ENCODE measurements around the gene LRRK1.

The LRRK1 gene

GRCh38 chr15:101105059-101105891 is 186.1 kb downstream of the LRRK1 start:
- TF ChIP-seq CTCF (IDR thresholded peaks at IDR 0.05; ENCODE audit: insufficient read depth, missing control alignments) = no peak
- no peak for DNase-seq (ENCODE audit: insufficient read length, low spot score)
- FAIRE-seq = no peak

- DNase-seq (ENCODE audit: insufficient read length, low spot score) (no peak), FAIRE-seq (no peak)
- no peak for TF ChIP-seq CTCF (IDR thresholded peaks at IDR 0.05; ENCODE audit: insufficient read depth, missing control alignments)
Measured at GRCh38 chr15:101107101-101107500, 187.9 kb downstream of the LRRK1 start.

GRCh38 chr15:101107625-101108460 is 188.7 kb downstream of the LRRK1 start:
- DNase-seq (ENCODE audit: insufficient read length, low spot score) = no peak
- no peak for TF ChIP-seq CTCF (IDR thresholded peaks at IDR 0.05; ENCODE audit: insufficient read depth, missing control alignments)
- no peak for FAIRE-seq

- FAIRE-seq (no peak), DNase-seq (ENCODE audit: insufficient read length, low spot score) (no peak)
- no peak for TF ChIP-seq CTCF (IDR thresholded peaks at IDR 0.05; ENCODE audit: insufficient read depth, missing control alignments)
Measured at GRCh38 chr15:101108461-101108775, 189.3 kb downstream of the LRRK1 start.

- FAIRE-seq = no peak
- DNase-seq (ENCODE audit: insufficient read length, low spot score) = no peak
- TF ChIP-seq CTCF (IDR thresholded peaks at IDR 0.05; ENCODE audit: insufficient read depth, missing control alignments) = no peak
Measured at GRCh38 chr15:101108791-101109190, 189.6 kb downstream of the LRRK1 start.

GRCh38 chr15:101110681-101111569 is 191.8 kb downstream of the LRRK1 start:
- no peak for TF ChIP-seq CTCF (IDR thresholded peaks at IDR 0.05; ENCODE audit: insufficient read depth, missing control alignments)
- DNase-seq (ENCODE audit: insufficient read length, low spot score) (no peak), FAIRE-seq (no peak)
